GM12873 (cell line): ENCODE data around the gene CDH19.

Source experiments
- TF ChIP-seq, protein P1 (sequence below): IDR thresholded peaks from 2 replicates; pipeline ENCODE4 v1.5.1; 2012; ENCODE audit warnings: low read depth, mild to moderate bottlenecking, moderate library complexity, low read length, control low read depth; ENCODE audit not compliant: insufficient read depth; ENCODE audit errors: missing control alignments

CDH19 gene

DNA sequence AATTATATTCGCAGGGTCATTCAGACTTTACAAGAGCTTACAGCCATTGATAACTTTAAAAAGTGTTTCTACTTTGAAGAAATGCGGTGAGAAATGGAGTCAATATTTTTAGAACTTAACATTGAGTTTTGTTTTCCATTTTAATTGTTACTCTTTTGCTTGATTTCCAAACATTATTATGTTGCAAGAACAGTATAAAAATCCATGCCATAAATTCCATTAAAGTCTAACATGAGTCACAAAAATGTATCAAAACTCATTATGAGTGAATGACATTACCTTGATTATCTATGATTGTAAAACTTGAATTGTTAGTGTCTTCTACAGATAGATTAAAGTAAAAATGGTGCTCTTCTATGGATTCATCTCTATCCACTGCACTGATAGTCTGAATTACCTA lies 92.6 kb downstream of the CDH19 start:
- TF ChIP-seq, protein P1, sequence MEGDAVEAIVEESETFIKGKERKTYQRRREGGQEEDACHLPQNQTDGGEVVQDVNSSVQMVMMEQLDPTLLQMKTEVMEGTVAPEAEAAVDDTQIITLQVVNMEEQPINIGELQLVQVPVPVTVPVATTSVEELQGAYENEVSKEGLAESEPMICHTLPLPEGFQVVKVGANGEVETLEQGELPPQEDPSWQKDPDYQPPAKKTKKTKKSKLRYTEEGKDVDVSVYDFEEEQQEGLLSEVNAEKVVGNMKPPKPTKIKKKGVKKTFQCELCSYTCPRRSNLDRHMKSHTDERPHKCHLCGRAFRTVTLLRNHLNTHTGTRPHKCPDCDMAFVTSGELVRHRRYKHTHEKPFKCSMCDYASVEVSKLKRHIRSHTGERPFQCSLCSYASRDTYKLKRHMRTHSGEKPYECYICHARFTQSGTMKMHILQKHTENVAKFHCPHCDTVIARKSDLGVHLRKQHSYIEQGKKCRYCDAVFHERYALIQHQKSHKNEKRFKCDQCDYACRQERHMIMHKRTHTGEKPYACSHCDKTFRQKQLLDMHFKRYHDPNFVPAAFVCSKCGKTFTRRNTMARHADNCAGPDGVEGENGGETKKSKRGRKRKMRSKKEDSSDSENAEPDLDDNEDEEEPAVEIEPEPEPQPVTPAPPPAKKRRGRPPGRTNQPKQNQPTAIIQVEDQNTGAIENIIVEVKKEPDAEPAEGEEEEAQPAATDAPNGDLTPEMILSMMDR = no peak

DNA sequence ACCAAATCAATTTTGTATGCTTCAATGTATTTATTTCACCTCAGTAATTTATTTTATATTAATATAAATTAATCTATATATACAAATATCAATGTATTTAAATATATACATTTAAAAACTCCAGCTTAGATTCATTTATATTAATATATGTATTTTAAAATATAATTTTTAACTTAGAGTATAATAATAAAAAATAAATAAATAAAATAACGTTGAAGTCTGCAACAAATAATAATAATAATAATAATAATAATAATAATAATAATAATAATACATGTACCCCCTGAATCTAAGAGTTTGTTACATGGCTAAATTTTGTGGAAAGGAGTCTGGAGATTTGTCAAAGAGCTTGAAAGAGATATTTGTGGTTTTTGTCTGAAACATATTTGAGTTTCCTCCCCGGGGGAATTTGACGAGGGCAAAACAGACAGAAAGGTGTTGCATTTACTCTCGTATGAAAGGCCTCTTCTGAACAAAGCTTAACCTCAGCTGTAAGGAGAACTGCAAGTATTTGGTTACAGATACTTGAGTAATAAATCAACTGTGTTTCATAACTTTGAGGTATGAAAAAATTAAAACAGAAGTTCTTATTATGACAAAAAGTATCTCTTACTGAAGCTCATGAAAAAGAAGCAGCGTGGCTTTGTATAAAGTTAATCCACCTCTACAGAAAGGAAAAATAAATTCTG lies 93.4 kb downstream of the CDH19 start:
- TF ChIP-seq, protein P1 = no peak

DNA sequence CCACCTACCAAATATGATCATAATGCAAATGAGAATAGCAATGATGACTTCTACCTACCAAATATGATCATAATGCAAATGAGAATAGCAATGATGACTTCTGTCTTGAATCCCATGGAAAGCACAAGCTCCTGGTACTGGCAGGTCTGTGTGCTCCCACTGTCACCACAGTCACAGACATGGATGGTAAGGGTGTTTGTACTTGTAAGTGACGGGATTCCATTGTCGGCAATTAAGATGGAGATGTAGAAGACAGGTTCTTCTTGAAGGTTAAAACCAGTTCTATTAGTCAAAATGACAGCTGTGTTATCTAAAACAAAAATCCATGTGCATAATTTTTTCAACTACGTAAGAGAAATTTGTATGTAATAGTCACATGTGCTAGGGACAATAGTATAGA lies 95.0 kb downstream of the CDH19 start:
- TF ChIP-seq, protein P1 = no peak

DNA sequence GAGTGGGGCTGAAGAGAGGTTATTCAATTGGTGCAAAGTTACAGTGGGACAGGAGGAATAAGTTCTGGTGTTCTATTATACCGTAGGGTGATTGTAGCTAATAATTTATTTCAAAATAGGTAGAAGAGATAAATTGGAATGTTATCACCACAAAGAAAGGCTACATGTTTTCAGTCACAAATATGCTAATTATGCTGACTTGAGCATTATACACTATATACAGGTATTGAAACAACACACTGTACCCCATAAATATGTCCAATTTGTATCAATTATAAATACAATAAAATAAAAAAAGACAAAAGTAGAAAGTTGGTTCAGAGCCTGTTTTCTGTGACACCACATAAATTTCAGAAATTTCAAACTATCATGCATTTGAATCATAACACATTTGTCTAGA lies 97.7 kb downstream of the CDH19 start:
- TF ChIP-seq, protein P1 = no peak

DNA sequence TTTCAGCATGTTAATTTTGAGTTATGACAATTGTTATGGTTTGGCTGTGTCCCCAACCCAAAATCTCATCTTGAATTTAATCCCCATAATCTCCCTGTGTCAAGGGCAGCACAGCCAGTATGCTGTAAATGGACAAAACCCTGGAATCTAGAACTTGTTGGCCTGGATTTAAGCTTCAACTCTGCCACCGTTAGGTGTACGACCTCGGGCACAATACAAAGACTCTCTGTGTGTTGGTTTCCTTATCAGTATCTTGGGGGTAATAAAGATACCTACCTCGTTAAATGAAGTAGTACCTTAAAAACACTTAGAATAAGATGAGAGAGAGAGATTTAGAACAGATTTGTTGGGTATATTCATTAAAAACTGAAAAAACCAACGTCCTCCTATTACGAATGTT lies 106.5 kb downstream of the CDH19 start:
- TF ChIP-seq, protein P1 = no peak

DNA sequence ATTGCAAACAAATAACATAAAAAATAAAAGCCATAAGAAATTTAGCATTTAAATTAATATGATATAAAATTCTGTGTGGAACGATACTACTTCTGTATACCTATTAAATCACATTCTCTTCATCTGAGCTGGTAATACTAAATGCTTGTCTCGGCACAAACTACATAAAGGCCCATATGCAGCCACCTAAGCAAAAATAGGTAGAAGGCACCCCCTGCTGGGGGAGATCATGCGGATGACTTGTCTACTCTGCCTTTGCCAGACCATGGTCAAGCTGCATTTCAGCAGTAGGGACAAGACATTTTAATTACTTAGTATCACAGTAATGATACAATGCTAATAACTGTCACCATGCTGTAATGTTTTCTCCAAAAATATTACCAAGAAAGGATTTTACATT lies 108.0 kb downstream of the CDH19 start:
- TF ChIP-seq, protein P1 = peak; percentile 51

DNA sequence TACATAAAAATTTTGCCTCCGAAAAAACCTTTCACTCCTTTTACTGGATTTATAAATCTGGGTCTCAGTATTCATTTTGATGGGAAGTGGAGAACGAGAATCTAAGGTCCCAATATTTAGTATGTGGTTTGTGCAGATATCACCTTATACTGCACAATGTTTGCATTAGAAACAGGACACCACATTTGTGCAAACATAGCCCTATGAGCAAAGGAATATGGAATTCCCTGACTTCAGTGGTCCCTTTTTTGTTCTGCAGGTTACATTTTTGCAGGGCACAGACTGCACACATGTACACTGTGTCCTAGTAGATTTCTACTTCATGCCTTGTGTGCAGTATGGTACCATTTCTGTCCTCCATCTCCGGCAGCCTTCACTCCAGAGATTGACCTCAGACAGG lies 130.0 kb downstream of the CDH19 start:
- TF ChIP-seq, protein P1 = no peak
